HG02938 (cell line): Measurements from ENCODE around the gene MKKS.

ENCODE experiments used
- ATAC-seq: cut with Tn5 transposase; IDR thresholded peaks from one replicate; pipeline ENCODE4 v1.9.1; 2021; ENCODE audit warnings: mild to moderate bottlenecking, moderate library complexity; ENCODE audit not compliant: unreplicated experiment

The MKKS gene

GRCh38 chr20:10370091-10370887 lies 63.7 kb downstream of the MKKS start:
- no peak for ATAC-seq

- no peak for ATAC-seq
Measured at GRCh38 chr20:10369723-10370090, 64.3 kb downstream of the MKKS start.

- ATAC-seq: no peak
Measured at GRCh38 chr20:10368702-10369041, 65.3 kb downstream of the MKKS start.

- ATAC-seq: no peak
Measured at GRCh38 chr20:10367943-10368701, 65.9 kb downstream of the MKKS start.

- ATAC-seq: no peak
Measured at GRCh38 chr20:10367693-10367942, 66.4 kb downstream of the MKKS start.

- no peak for ATAC-seq
Measured at GRCh38 chr20:10366898-10367692, 66.9 kb downstream of the MKKS start.

- ATAC-seq: peak; percentile 78
Measured at GRCh38 chr20:10362674-10363073, 71.3 kb downstream of the MKKS start.

- no peak for ATAC-seq
Measured at GRCh38 chr20:10360878-10361277, 73.1 kb downstream of the MKKS start.

GRCh38 chr20:10359621-10360040 lies 74.4 kb downstream of the MKKS start:
- no peak for ATAC-seq

GRCh38 chr20:10357974-10358373 lies 76.0 kb downstream of the MKKS start:
- ATAC-seq: no peak

GRCh38 chr20:10357061-10357708 lies 76.8 kb downstream of the MKKS start:
- ATAC-seq: no peak

GRCh38 chr20:10356628-10357027 lies 77.4 kb downstream of the MKKS start:
- ATAC-seq: no peak

GRCh38 chr20:10352934-10353824 lies 80.8 kb downstream of the MKKS start:
- ATAC-seq: no peak
